Measurements from ENCODE around the gene NAV2. TPM values are rescaled to one million over a fixed set of nuclear protein-coding genes. Genes with fewer than 3 reads are reported as not detected.

Gene NAV2
- total RNA-seq, 1 donor from 2014 or later, result 13.7 TPM

- no peak for DNase-seq
Observed at GRCh38 chr11:19718951-19719350, 6.3 kb downstream of the NAV2 start.

- no peak for DNase-seq
Observed at GRCh38 chr11:19719960-19720359, 7.3 kb downstream of the NAV2 start.

GRCh38 chr11:19721176-19721575, 8.5 kb downstream of the NAV2 start:
- DNase-seq, result no peak

GRCh38 chr11:19722702-19723101, 10.1 kb downstream of the NAV2 start:
- no peak for DNase-seq

GRCh38 chr11:19723572-19724342, 11.1 kb downstream of the NAV2 start:
- DNase-seq, result peak; percentile 58

- no peak for DNase-seq
Observed at GRCh38 chr11:19724765-19725164, 12.1 kb downstream of the NAV2 start.

GRCh38 chr11:19725379-19726079, 12.9 kb downstream of the NAV2 start:
- peak; percentile 20 for DNase-seq

GRCh38 chr11:19727246-19727645, 14.6 kb downstream of the NAV2 start:
- peak; percentile 40 for DNase-seq

GRCh38 chr11:19728436-19728835, 15.8 kb downstream of the NAV2 start:
- no peak for DNase-seq

- DNase-seq, result no peak
Observed at GRCh38 chr11:19729141-19729540, 16.5 kb downstream of the NAV2 start.

- DNase-seq, result peak; percentile 88
Observed at GRCh38 chr11:19730373-19730772, 17.7 kb downstream of the NAV2 start.

- no peak for DNase-seq
Observed at GRCh38 chr11:19734171-19734570, 21.5 kb downstream of the NAV2 start.

GRCh38 chr11:19735157-19735908, 22.7 kb downstream of the NAV2 start:
- no peak for DNase-seq

- DNase-seq, result no peak
Observed at GRCh38 chr11:19735909-19736498, 23.4 kb downstream of the NAV2 start.

- DNase-seq, result no peak
Observed at GRCh38 chr11:19736831-19737230, 24.2 kb downstream of the NAV2 start.

GRCh38 chr11:19737575-19737974, 24.9 kb downstream of the NAV2 start:
- DNase-seq, result no peak

- no peak for DNase-seq
Observed at GRCh38 chr11:19738124-19738523, 25.5 kb downstream of the NAV2 start.

GRCh38 chr11:19739872-19740271, 27.2 kb downstream of the NAV2 start:
- no peak for DNase-seq

- DNase-seq, result no peak
Observed at GRCh38 chr11:19740586-19740985, 27.9 kb downstream of the NAV2 start.

- DNase-seq, result peak; percentile 85
Observed at GRCh38 chr11:19742588-19743292, 30.1 kb downstream of the NAV2 start.

- DNase-seq, result no peak
Observed at GRCh38 chr11:19743622-19744021, 31.0 kb downstream of the NAV2 start.

GRCh38 chr11:19744130-19744529, 31.5 kb downstream of the NAV2 start:
- no peak for DNase-seq

Data from tongue (tissue), 2 donors.